ENCODE results near the gene CNTRL.
"Not testable (repeated sequence)": the region's sequence is repeated elsewhere in the genome, so short reads cannot be mapped to it uniquely, and the experiment has no call there.

Gene CNTRL

GRCh38 chr9:121098567-121099198 lies 23.9 kb downstream of the CNTRL start:
- Histone ChIP-seq H4K20me1 (no peaks in the 10 kb centered on the region), H3K27ac (no peak overlapping the region), H3K4me3 (no peak overlapping the region), H3K9ac (no peak overlapping the region), H3K4me1 (peaks cover 5% of the 10 kb centered on the region; the same call in 1 of the 2 replicates), H3K36me3 (peaks cover 59% of the 10 kb centered on the region), H3K4me2 (no peak overlapping the region), H3K9me3 (peaks cover 41% of the 10 kb centered on the region), H3K27me3 (no peaks in the 10 kb centered on the region)
- no peak for TF ChIP-seq Cebpa-rat (IDR thresholded peaks at IDR 0.05)

GRCh38 chr9:121104054-121104453 lies 29.3 kb downstream of the CNTRL start:
- H3K4me3 ChIP-seq, H3K9ac ChIP-seq, H3K4me2 ChIP-seq, H4K20me1 ChIP-seq, H3K27me3 ChIP-seq, H3K27ac ChIP-seq: not testable (repeated sequence)
- Histone ChIP-seq H3K36me3 (peaks cover 28% of the 10 kb centered on the region), H3K4me1 (peaks cover 36% of the 10 kb centered on the region), H3K9me3 (peaks cover 35% of the 10 kb centered on the region)

GRCh38 chr9:121105531-121105930 lies 30.8 kb downstream of the CNTRL start:
- Histone ChIP-seq H3K36me3 (peaks cover 16% of the 10 kb centered on the region; the same call in 1 of the 2 replicates), H3K4me2 (no peak overlapping the region), H3K9me3 (peaks cover 26% of the 10 kb centered on the region), H4K20me1 (no peaks in the 10 kb centered on the region), H3K4me3 (no peak overlapping the region), H3K9ac (no peak overlapping the region), H3K27me3 (no peaks in the 10 kb centered on the region), H3K27ac (0 out of 2 replicates have a peak overlapping the region, but pooled peaks have one; percentile 2), H3K4me1 (peaks cover 36% of the 10 kb centered on the region)
- no peak for TF ChIP-seq Cebpa-rat (IDR thresholded peaks at IDR 0.05)

GRCh38 chr9:121107029-121107428 lies 32.3 kb downstream of the CNTRL start:
- Histone ChIP-seq H3K9me3 (peaks cover 12% of the 10 kb centered on the region; the same call in 1 of the 2 replicates), H4K20me1 (no peaks in the 10 kb centered on the region), H3K4me2 (peak overlapping the region; percentile 82), H3K4me3 (no peak overlapping the region), H3K27me3 (no peaks in the 10 kb centered on the region), H3K9ac (no peak overlapping the region), H3K4me1 (peaks cover 36% of the 10 kb centered on the region), H3K36me3 (peaks cover 23% of the 10 kb centered on the region; the same call in 1 of the 2 replicates), H3K27ac (peak overlapping the region; percentile 58; the same call in 1 of the 2 replicates)
- TF ChIP-seq Cebpa-rat (IDR thresholded peaks at IDR 0.05) = no peak

- peaks cover 5% of the 10 kb centered on the region; the same call in 1 of the 2 replicates for H3K9me3 ChIP-seq
- no peaks in the 10 kb centered on the region for H4K20me1 ChIP-seq
- H3K4me1 ChIP-seq = peaks cover 36% of the 10 kb centered on the region
- no peaks in the 10 kb centered on the region for H3K27me3 ChIP-seq
- H3K36me3 ChIP-seq = peaks cover 30% of the 10 kb centered on the region
- TF ChIP-seq Cebpa-rat (IDR thresholded peaks at IDR 0.05) = no peak
- peak overlapping the region; percentile 58; the same call in 1 of the 2 replicates for H3K27ac ChIP-seq
- H3K4me3 ChIP-seq = peak overlapping the region; percentile 31; the same call in 1 of the 2 replicates
- no peak overlapping the region for H3K9ac ChIP-seq
- peak overlapping the region; percentile 82 for H3K4me2 ChIP-seq
Measured at GRCh38 chr9:121107881-121108280, 33.1 kb downstream of the CNTRL start.

- no peaks in the 10 kb centered on the region for H3K27me3 ChIP-seq
- H3K4me1 ChIP-seq = peaks cover 3% of the 10 kb centered on the region
- no peak overlapping the region for H3K9ac ChIP-seq
- H4K20me1 ChIP-seq = no peaks in the 10 kb centered on the region
- TF ChIP-seq Cebpa-rat (IDR thresholded peaks at IDR 0.05) = no peak
- H3K4me2 ChIP-seq = no peak overlapping the region
- H3K9me3 ChIP-seq = no peaks in the 10 kb centered on the region
- peaks cover 58% of the 10 kb centered on the region for H3K36me3 ChIP-seq
- no peak overlapping the region for H3K4me3 ChIP-seq
- H3K27ac ChIP-seq = no peak overlapping the region
Measured at GRCh38 chr9:121115466-121115865, 40.7 kb downstream of the CNTRL start.

- no peaks in the 10 kb centered on the region for H3K27me3 ChIP-seq
- H3K4me1 ChIP-seq = peaks cover 26% of the 10 kb centered on the region
- no peak overlapping the region for H3K9ac ChIP-seq
- H3K27ac ChIP-seq = no peak overlapping the region
- H4K20me1 ChIP-seq = no peaks in the 10 kb centered on the region
- H3K9me3 ChIP-seq = no peaks in the 10 kb centered on the region
- no peak overlapping the region for H3K4me2 ChIP-seq
- H3K4me3 ChIP-seq = no peak overlapping the region
- peaks cover 44% of the 10 kb centered on the region for H3K36me3 ChIP-seq
- no peak for TF ChIP-seq Cebpa-rat (IDR thresholded peaks at IDR 0.05)
Measured at GRCh38 chr9:121118266-121118665, 43.5 kb downstream of the CNTRL start.

- Histone ChIP-seq H3K4me2 (0 out of 2 replicates have a peak overlapping the region, but pooled peaks have one; percentile 75), H3K27me3 (no peaks in the 10 kb centered on the region), H3K9me3 (no peaks in the 10 kb centered on the region), H3K27ac (no peak overlapping the region), H3K4me3 (no peak overlapping the region), H3K9ac (no peak overlapping the region), H4K20me1 (no peaks in the 10 kb centered on the region), H3K4me1 (peaks cover 26% of the 10 kb centered on the region), H3K36me3 (peaks cover 53% of the 10 kb centered on the region)
- no peak for TF ChIP-seq Cebpa-rat (IDR thresholded peaks at IDR 0.05)
Measured at GRCh38 chr9:121120386-121120785, 45.6 kb downstream of the CNTRL start.

GRCh38 chr9:121121582-121122087 lies 46.9 kb downstream of the CNTRL start:
- Histone ChIP-seq H4K20me1 (no peaks in the 10 kb centered on the region), H3K27me3 (no peaks in the 10 kb centered on the region), H3K4me2 (peak overlapping the region; percentile 75), H3K9me3 (no peaks in the 10 kb centered on the region), H3K27ac (peak overlapping the region; percentile 56), H3K36me3 (peaks cover 49% of the 10 kb centered on the region), H3K9ac (peak overlapping the region; percentile 68; the same call in 1 of the 2 replicates), H3K4me3 (peak overlapping the region; percentile 63), H3K4me1 (peaks cover 26% of the 10 kb centered on the region)
- peak; percentile 72 for TF ChIP-seq Cebpa-rat (IDR thresholded peaks at IDR 0.05)

GRCh38 chr9:121122246-121123032 lies 47.7 kb downstream of the CNTRL start:
- Histone ChIP-seq H4K20me1 (no peaks in the 10 kb centered on the region), H3K4me1 (peaks cover 26% of the 10 kb centered on the region), H3K9ac (peak overlapping the region; percentile 68), H3K27ac (peak overlapping the region; percentile 56), H3K27me3 (no peaks in the 10 kb centered on the region), H3K4me3 (peak overlapping the region; percentile 63), H3K36me3 (peaks cover 54% of the 10 kb centered on the region), H3K4me2 (peak overlapping the region; percentile 75), H3K9me3 (peaks cover 8% of the 10 kb centered on the region)
- no peak for TF ChIP-seq Cebpa-rat (IDR thresholded peaks at IDR 0.05)

Measured in BLaER1 (cell line).